Right atrium auricular region (tissue), 2 donors: ENCODE measurements around the gene ADAM10. TPM values are rescaled to one million over a fixed set of nuclear protein-coding genes. Genes with fewer than 3 reads are reported as not detected.

Experiments used
- DNase-seq: peaks from one replicate; pipeline ENCODE4 v3.0.0-alpha.2; 2019; ENCODE audit warnings: low spot score
- H3K27ac ChIP-seq, 2 donors: fragments of 200-600 bp; sonication (generic); 1 replicate in 1 of 2; 2 replicates in 1 of 2; pipeline ENCODE4 v1.5.1; 2016 to 2019
- H3K27me3 ChIP-seq, 2 donors: fragments of 200-600 bp; sonication (generic); one replicate each; pipeline versions ENCODE4 v1.5.1 to v1.6.0; 2017 to 2019
- H3K36me3 ChIP-seq: fragments of 200-600 bp; sonication (generic); one replicate; pipeline ENCODE4 v1.5.1; 2016
- H3K4me1 ChIP-seq, 2 donors: fragments of 200-600 bp; sonication (generic); one replicate each; pipeline versions ENCODE4 v1.5.1 to v1.6.0; 2017 to 2019
- H3K4me3 ChIP-seq, 2 donors: fragments of 200-600 bp; sonication (generic); 1 replicate in 1 of 2; 2 replicates in 1 of 2; pipeline ENCODE4 v1.5.1; 2017 to 2019; ENCODE audit warnings: mild to moderate bottlenecking in 1 of 2, moderate library complexity in 1 of 2
- H3K9me3 ChIP-seq, 2 donors: fragments of 200-600 bp; sonication (generic); one replicate each; pipeline ENCODE4 v1.5.1; 2019
- CTCF ChIP-seq, 2 donors: fragments of 200-600 bp; sonication (generic); IDR thresholded peaks; one replicate each; pipeline ENCODE4 v1.5.1; 2019; ENCODE audit warnings: antibody characterized with exemption in 2 of 2
- total RNA-seq, 2 donors: library from RNA; depleted of rRNA; stranded (reverse); fragments of >200 nt; gene quantifications; one replicate each; pipeline ENCODE4 v1.1.0, GENCODE V29; 2016

Gene ADAM10
- total RNA-seq, 2 donors from 2014 or later: 40.8 to 42.0 TPM

- H3K4me3 ChIP-seq: no peak overlapping the region
- no peaks in the 10 kb centered on the region for H3K36me3 ChIP-seq
- no peak for DNase-seq
- H3K4me1 ChIP-seq: peaks cover 0 to 7% of the 10 kb centered on the region in 2 donors
- no peak overlapping the region for H3K27ac ChIP-seq
- H3K9me3 ChIP-seq: no peaks in the 10 kb centered on the region
- H3K27me3 ChIP-seq: no peaks in the 10 kb centered on the region
- no peak for TF ChIP-seq CTCF (IDR thresholded peaks at IDR 0.05)
Observed at GRCh38 chr15:58541410-58542087, 208.0 kb downstream of the ADAM10 start.

GRCh38 chr15:58539548-58539947 lies 210.0 kb downstream of the ADAM10 start:
- H3K4me3 ChIP-seq: no peak overlapping the region
- no peaks in the 10 kb centered on the region for H3K36me3 ChIP-seq
- TF ChIP-seq CTCF (IDR thresholded peaks at IDR 0.05): no peak
- H3K27ac ChIP-seq: no peak overlapping the region
- DNase-seq: no peak
- no peaks in the 10 kb centered on the region for H3K4me1 ChIP-seq
- no peaks in the 10 kb centered on the region for H3K27me3 ChIP-seq
- H3K9me3 ChIP-seq: no peaks in the 10 kb centered on the region

- Histone ChIP-seq H3K4me3 (no peak overlapping the region), H3K4me1 (no peaks in the 10 kb centered on the region), H3K36me3 (no peaks in the 10 kb centered on the region), H3K27me3 (no peaks in the 10 kb centered on the region), H3K9me3 (no peaks in the 10 kb centered on the region), H3K27ac (no peak overlapping the region)
- no peak for TF ChIP-seq CTCF (IDR thresholded peaks at IDR 0.05)
- DNase-seq: no peak
Observed at GRCh38 chr15:58538901-58539300, 210.6 kb downstream of the ADAM10 start.

Other genes starting within 250 kb of the ADAM10 start
- gene MINDY2, start 21.6 kb upstream of the ADAM10 start, total RNA-seq: 10 to 100 TPM; 20.1 to 30.0 TPM
- 10 to 100 TPM; 39.9 to 62.3 TPM for gene SLTM, start 184.0 kb upstream of the ADAM10 start, total RNA-seq
- gene RNF111, start 238.0 kb upstream of the ADAM10 start, total RNA-seq: 10 to 100 TPM in 1 of 2 donors, 1 to 10 TPM in 1; 9.3 to 15.6 TPM